ENCODE data around the gene TTL.
"Not testable (repeated sequence)": the region's sequence is repeated elsewhere in the genome, so short reads cannot be mapped to it uniquely, and the experiment has no call there.

The TTL gene

GRCh38 chr2:112476434-112476833 lies 5.5 kb upstream of the TTL start:
- DNase-seq: no peak

DNA sequence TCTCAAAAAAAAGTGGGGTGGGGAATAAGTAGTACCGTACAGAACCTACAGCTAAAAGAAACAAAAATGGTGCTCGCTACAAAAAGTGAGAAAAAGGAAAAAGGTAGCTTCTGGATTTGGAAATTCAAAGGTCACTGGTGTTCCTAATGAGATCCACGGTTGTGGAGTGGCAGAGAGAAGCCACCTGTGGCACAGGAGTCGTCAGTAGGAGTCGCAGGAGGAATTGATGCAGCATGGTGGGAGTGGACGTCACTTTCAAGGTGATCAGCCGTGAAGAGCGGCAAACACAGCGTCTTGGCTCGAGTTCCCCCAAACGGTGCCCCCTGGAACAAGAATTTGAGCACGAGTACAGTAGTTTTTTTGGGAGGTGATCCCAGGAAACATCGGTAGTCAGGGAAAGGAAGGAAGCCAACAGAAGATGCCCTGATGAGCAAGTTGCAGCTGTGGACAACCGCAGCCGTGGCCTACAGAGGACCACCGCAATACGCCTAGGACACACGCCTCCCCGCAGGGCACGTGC lies 1.4 kb upstream of the TTL start:
- DNase-seq: peak; percentile 40

GRCh38 chr2:112481050-112481527 lies 867 bp upstream of the TTL start:
- peak; percentile 81 for DNase-seq

GRCh38 chr2:112482309-112483041 lies 519 bp downstream of the TTL start:
- peak; percentile 25 for DNase-seq

DNA sequence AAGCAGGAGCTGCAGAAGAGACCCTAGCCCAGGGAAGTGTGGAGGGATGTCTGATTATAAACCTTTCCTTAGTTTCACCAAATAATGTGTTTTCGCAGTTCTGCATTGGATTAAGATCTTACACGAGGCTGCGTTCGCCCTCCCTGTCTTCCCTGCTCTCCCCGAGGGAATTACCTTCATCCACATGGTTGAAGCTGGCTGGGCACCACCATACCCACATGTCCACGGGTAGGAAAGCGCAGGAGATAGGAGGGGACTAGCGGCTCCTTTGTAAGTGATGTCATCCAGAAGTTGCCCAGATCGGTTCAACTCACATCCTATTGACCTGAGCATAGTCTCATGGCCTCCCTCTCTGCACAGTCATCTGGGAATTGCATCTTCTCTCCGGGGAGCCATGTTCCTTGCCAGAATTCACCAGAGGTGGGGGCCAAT lies 1.1 kb downstream of the TTL start:
- peak; percentile 10 for DNase-seq

- DNase-seq: no peak
Measured at GRCh38 chr2:112483831-112484230, 1.9 kb downstream of the TTL start.

DNA sequence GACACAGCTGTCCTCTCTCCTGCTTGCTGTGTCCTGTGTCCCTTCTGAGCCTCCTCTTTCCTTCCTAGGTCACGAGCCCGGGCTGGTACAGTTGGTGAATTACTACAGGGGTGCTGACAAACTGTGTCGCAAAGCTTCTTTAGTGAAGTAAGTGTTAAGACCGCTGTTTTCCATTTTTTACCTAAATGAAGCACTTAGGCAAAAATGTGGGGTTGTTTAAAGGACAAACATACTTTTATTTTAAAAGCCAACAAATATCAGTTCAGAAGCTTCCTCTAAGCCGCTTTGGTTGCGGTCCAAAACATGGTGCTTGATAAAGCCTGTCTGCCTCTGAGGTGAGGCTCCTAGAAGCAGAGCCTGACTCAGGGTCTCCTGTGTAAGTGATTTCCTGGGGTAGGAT lies 3.9 kb downstream of the TTL start:
- no peak for DNase-seq

DNA sequence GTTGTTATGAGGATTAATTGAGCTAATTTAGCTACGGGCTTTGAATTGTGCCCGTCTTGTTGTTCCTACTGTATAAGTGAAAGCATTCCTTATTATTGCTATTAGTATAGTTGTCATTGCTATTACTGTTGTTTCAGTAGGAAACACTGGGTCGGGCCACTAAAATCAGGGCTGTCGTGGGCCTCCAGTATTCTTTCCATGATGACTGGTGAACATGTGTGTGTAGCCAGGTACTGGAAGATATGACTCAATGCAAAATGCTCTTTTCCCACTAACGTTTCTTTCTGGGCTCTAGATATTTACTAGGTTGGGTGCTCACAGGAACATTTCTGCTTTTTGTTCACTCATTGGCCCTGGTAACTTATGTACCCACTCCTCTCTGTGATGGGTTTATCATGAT lies 4.9 kb downstream of the TTL start:
- no peak for DNase-seq

DNA sequence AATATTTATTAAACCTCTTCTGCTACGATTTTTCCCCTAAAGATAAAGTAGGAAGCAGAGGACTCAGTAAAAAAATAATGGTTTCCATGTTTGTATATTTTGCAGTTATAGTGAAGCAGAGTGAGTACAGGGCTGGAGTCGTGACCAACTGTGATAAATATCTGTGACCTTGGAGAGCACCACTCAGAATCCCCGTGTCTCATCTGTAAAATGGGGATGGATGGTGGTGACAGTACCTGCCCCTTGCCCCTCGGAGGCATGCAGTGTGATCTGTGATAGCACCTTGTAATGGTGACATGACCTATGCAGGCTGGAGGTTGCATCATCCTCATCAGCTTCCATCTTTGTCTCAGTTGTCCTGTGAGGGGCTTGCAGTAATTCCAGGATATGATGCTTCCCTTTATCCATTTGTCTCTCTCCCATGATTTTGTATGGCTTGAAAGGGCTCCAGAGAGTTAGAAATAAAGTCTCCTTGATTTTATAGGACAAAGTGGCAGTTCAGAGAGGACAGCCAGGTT lies 5.5 kb downstream of the TTL start:
- DNase-seq: no peak

- no peak for DNase-seq
Measured at GRCh38 chr2:112488201-112488600, 6.2 kb downstream of the TTL start.

- DNase-seq: no peak
Measured at GRCh38 chr2:112491946-112492345, 10.0 kb downstream of the TTL start.

- no peak for DNase-seq
Measured at GRCh38 chr2:112493048-112493447, 11.1 kb downstream of the TTL start.

DNA sequence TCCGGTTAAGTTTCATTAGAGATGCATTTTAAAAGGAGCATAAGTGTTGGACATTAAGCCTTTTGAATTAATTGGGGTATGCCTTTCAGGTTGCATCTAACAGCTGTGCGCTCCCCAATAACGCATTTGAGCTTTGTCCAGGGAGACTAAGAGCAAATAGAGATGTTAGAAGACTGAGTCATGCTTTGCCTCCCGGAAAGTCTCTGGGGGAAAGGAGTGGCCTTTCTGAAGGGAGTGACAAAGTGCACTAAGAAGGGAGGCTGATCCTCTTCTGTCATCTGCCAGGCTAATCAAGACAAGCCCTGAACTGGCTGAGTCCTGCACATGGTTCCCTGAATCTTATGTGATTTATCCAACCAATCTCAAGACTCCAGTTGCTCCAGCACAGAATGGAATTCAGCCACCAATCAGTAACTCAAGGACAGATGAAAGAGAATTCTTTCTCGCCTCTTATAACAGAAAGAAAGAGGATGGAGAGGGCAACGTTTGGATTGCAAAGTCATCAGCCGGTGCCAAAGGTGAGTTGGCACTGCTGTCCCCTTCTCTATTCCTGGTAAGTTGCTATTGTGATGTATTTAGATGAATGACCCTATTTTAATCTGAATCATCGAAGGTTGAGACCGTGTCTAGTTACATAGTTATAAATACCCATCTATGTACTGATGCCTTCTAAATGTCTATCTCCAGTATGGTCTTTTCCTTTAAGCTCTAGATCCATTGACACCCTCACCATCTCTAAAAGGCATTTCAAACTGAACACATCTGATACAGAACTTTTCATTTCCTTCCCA lies 12.1 kb downstream of the TTL start:
- DNase-seq: no peak

- DNase-seq: no peak
Measured at GRCh38 chr2:112494828-112495227, 12.9 kb downstream of the TTL start.

- DNase-seq: not testable (repeated sequence)
Measured at GRCh38 chr2:112495878-112496277, 13.9 kb downstream of the TTL start.

DNA sequence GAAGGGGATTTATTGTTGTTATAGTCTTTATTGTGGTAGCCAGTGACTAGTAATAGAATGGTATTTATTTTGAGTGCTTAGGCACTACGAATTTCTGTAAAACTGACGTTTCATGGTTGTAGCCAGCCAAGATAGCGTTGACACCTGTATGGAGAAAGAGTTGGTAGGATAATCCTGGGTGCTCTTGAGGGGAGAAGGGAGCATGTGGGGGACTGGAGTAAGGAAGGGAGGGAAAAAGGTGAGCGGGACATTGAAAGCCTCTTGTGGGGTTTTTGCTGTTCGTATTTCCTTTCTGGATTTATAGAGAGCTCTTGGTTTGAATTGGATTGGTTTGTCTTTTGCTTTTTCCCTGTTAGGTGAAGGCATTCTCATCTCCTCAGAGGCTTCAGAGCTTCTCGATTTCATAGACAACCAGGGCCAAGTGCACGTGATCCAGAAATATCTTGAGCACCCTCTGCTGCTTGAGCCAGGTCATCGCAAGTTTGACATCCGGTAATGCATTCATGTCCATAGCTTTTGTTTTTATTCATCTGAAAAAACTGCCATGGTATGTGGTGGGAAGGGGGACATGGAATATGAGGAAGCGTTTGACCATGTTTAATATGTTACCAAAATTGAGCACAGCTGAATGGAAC lies 19.0 kb downstream of the TTL start:
- peak; percentile 59 for DNase-seq

- not testable (repeated sequence) for DNase-seq
Measured at GRCh38 chr2:112509239-112509998, 27.5 kb downstream of the TTL start.

- no peak for DNase-seq
Measured at GRCh38 chr2:112516801-112517200, 34.8 kb downstream of the TTL start.

GRCh38 chr2:112518807-112519206 lies 36.9 kb downstream of the TTL start:
- no peak for DNase-seq

DNA sequence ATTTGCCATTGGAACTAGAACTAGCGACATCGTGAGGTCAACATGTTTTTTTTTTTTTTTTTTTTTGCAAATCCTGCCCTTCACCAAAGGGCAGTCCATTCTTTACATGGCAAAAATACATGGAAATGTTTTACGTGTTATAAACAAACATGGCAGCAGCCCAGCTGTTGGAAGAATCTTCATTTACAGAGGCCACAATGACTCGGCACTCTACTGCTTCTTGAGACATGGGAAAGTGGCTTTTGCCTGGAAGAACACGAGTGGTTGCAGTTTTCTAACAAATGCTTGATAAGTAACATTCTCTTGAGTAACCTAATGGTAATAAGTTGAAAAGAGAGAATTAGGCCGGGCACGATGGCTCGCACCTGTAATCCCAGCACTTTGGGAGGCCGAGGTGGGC lies 37.5 kb downstream of the TTL start:
- no peak for DNase-seq

- DNase-seq: no peak
Measured at GRCh38 chr2:112520234-112520783, 38.4 kb downstream of the TTL start.

DNA sequence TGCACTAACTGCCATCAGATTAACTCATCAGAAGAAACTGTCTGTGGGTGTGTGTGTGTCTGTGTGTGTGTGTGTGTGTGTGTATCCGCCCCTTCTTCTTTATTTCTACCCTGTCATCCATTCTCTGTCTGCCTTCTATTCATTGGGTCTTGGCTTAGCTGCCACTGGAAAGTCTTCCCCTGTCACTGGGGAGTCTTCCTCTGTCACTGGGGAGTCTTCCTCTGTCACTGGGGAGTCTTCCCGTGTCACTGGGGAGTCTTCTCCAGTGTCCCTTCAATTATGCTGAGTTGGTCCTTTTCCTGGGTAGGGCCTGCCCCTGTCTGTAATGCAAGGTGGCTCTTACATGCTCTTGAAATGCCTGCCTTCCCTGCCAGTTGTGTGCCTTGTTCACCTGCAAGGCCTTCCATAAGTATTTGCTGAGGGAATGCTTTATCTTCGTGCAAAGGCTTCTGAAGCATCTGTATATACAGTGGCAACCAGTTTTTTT lies 41.4 kb downstream of the TTL start:
- DNase-seq: no peak
